RKO (cell line): ENCODE data around the gene ASF1B.
"Not testable (repeated sequence)": the region's sequence is repeated elsewhere in the genome, so short reads cannot be mapped to it uniquely, and the experiment has no call there.

Experiments used
- DNase-seq: peaks from one replicate; pipeline ENCODE4 v3.0.0-alpha.2; 2016; ENCODE audit warnings: low spot score

The ASF1B gene

GRCh38 chr19:14136509-14137281 is at the start of gene ASF1B:
Gene ASF1B (minus strand): TSS chr19:14136589. CDS start chr19:14136456, 133 bp downstream.
- DNase-seq: peak; percentile 99

DNA sequence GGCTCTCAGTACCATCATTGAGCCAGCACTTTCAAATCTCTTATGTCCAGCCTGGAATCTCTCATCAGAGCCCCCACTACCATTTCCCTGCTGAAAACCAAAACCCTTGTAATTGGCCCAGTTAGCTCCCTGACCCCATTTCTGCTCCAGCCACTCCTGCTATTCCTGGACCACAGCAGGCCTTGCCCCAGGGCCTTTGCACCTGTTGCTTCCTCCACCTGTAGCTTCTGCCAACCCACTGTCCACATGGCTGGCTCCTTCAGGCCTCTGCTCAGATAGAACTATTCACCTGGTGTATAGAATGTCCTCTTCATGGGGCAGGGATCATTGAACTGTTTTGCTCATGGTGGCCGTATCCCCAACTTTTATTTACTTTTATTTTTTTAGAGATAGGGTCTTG is 49.3 kb upstream of the ASF1B start:
- not testable (repeated sequence) for DNase-seq

GRCh38 chr19:14185158-14185557 is 48.8 kb upstream of the ASF1B start:
- no peak for DNase-seq

GRCh38 chr19:14183741-14184350 is 47.5 kb upstream of the ASF1B start:
- DNase-seq: no peak

DNA sequence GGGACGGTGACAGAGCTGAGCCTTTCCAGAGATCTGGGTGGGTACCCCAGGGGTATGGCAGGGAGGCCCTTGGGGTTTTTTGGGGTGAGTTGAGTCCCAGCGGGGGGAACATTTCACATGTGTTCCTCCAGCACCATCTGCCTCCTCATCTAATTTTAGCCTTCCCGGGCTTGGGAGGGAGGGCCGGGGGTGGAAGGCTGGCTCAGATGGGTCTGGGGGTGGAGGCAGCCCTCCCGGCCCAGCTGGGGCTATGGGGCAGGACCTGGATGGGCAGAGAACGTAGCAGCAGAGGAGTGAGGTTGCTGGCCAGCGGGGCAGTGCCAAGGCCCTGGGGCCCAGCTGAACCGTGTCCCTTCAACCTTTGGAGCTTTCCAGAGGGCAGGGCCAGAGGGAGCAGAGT is 46.1 kb upstream of the ASF1B start:
- DNase-seq: no peak

- no peak for DNase-seq
Observed at GRCh38 chr19:14181906-14182305, 45.5 kb upstream of the ASF1B start.

- DNase-seq: not testable (repeated sequence)
Observed at GRCh38 chr19:14181199-14181598, 44.8 kb upstream of the ASF1B start.

- no peak for DNase-seq
Observed at GRCh38 chr19:14177496-14178074, 41.2 kb upstream of the ASF1B start.

- no peak for DNase-seq
Observed at GRCh38 chr19:14175351-14175792, 39.0 kb upstream of the ASF1B start.

DNA sequence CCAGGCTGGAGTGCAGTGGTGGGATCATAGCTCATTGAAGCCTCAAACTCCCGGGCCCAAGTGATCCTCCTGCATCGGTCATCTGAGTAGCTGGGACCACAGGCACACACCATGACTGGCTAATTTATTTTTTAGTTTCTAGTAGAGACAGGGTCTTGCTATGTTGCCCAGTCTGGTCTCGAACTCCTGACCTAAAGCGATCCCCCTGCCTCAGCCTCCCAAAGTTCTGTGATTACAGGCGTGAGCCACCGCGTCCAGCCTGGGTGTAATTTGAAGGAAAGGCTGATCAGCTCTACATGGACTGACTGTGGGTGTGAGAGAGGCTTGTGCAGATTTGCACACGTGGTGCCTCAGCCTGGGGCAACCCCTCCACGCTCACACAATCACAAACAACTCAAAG is 38.5 kb upstream of the ASF1B start:
- DNase-seq: no peak

- DNase-seq: no peak
Observed at GRCh38 chr19:14168993-14169392, 32.6 kb upstream of the ASF1B start.

DNA sequence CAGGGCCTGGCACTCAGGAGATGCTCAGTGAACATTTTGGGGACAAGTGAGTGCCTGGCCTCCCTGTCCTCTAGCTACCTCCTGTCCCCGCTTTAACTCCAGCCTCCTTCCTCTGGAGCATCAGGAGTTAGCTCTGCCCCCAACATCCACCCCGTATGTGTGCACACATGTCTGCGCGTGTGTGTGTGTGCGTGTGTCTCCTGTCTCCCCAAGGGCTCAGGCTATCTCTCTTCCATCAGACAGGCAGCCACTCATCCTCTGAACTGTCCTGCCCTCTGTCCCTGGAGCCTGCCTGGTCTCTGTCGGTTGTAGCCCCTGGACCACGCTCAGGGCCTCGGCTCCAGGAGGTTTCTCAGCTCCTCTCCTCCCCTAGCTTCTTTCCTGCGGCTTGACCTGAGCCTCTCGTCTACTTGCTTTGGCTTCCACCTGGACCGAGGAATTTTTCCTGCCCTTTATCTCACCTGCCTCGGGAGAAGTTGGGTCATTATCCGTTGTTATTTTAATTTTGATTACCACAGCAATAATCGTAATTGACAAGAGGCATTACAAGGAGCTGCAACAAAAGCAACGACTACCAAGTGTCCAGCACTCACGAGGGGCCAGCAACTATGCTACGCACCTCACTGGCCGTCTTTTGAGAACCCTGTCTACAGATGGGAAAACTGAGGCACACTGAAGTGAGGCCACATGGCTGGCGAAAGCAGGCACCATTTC is 32.0 kb upstream of the ASF1B start:
- no peak for DNase-seq

DNA sequence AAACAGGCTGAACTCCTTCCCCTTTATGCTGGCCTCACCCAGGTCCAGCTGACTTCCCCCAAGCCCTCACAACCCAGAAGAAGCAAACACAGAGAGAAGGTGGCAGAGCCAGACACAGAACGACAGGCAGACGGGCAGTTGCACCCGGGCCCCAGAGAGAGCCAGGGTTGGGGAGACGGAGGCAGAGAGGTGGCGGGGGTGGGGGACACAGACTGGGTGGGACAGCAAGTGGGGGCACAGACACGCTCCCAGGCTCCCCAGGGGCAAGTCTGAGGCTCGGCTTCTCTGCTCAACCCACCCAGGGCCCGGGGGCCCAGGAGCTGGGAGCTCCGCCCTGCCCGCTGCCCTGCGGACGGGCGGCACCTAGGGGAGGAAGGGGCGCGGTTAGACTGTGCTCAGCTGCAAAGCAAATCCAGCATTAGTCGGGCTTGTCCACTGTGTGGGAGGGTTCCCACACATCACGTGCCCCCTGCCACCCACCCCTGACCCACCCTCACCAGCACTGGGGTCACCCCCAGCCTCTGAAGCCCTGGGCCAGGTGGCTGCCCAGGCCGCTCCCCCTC is 31.3 kb upstream of the ASF1B start:
- no peak for DNase-seq

GRCh38 chr19:14166999-14167575 is 30.7 kb upstream of the ASF1B start:
- DNase-seq: no peak

DNA sequence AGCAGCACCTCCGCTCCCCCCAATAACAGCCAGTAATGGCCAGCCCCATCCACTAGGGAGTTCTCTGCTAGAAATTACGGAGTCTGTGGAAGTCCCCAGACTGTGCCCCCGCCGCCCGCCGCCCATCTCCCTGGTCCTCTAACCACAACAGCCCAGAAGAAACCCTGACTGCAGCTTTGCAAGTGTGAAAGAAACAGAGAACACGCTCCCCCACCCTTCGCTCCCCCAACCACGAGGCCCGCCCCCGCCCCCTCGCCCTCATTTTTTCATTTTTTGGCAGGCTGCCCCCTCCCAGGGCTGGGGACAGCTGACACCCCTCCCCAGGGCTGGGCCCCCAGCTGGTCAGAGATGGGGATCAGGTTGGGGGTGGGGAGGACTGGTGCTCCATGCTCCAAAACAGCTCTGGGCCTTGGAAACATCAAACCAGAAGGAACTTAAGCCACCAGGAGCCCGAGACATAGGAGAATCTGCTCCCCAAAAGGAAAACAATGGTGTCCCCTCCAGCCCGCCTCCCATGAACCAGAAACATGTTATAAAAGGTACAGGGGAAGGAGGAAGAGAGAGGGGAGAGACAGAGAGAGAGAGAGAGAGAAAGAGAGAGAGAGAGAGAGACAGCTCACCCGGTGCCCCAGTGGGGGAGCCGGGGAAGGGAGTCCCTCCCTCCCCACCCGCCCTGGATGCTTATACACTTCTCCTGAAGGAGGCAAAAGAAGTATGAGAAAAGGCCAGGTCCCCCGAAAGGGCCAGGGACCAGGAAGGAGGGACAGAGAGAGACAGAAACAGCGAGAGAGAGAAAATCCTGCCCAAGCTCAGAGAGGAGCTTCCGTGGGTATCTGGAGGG is 29.8 kb upstream of the ASF1B start:
- no peak for DNase-seq

- DNase-seq: no peak
Observed at GRCh38 chr19:14164724-14165493, 28.5 kb upstream of the ASF1B start.

- DNase-seq: no peak
Observed at GRCh38 chr19:14164082-14164481, 27.7 kb upstream of the ASF1B start.

DNA sequence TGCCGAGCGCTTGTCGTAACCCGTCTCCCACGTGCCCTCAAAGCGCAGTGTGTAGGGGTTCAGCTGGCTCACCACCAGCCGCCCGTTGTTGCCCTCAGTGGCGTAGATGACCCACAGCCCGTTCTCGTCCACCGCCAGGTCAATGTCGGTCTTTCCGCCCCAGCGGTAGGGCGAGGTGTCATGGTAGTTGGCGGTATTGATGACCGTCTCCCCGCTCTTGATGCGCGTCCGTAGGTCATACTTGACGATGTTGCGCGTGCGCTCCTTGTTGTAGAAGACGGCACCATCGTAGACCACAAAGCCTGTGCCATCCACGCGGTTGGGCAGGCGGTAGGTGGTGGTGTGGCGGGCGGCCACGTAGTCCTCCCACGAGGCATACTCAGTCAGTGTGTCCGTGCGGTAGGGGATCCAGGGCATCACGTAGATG is 26.5 kb upstream of the ASF1B start:
- DNase-seq: no peak

DNA sequence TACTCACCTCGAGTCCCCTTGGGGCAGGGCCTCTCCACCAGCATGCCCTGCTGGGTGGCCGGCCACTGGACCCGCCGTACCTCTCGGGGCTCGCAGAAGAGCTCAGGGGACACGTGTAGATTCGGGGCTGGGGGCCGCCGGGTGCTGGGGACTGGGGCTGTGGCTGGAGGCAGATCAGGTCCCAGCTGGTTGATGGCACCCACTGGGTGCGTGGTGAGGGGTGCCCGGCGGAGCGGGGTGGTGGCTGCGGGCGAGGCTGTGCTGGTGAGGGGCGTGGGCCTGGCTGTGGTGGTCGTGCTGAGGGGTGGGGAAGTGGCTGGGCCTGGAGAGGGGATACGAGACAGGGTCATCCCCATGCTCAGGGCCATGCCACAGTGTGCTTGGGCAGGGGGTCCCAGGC is 24.9 kb upstream of the ASF1B start:
- no peak for DNase-seq

DNA sequence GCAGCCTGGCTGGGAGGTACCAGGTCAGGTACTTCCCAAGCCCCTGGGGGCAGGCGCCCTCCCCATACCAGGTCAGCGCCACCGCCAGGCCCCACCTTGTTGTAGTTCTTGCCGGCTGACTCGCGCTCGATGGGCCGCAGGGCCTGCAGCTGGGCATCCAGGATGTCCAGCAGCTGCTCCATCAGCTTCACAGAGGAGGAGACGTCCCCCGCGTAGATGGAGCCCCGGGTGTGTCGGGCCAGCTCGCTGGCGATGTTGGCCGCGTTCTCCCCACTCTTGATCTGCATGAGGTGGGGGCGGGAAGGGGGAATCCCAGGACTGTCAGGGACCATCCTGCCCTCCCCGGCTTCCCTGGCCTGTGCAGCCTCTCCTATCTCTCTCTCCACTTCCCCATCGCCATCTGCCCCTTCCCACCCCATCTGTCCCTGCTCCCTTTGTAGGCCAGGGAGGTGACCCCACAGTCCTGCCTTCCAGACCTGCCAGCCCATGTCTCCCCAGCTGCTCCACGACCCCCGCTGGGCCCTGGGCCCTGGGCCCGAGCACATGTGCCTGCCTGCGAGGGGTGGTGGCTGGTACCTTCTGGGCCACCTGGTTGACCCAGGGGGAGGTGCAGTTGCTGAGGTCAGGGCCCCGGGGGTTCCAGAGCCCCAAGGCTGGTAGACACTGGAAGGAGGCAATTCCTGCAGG is 23.8 kb upstream of the ASF1B start:
- DNase-seq: no peak
